NCI-H1105 (cell line): ENCODE measurements around the gene KIF11.
"Not testable (repeated sequence)": the region's sequence is repeated elsewhere in the genome, so short reads cannot be mapped to it uniquely, and the experiment has no call there.

ENCODE experiments used
- DNase-seq: peaks from one replicate; lab custom pipeline; 2025; lab: John Stamatoyannopoulos, UW

Gene KIF11

DNA sequence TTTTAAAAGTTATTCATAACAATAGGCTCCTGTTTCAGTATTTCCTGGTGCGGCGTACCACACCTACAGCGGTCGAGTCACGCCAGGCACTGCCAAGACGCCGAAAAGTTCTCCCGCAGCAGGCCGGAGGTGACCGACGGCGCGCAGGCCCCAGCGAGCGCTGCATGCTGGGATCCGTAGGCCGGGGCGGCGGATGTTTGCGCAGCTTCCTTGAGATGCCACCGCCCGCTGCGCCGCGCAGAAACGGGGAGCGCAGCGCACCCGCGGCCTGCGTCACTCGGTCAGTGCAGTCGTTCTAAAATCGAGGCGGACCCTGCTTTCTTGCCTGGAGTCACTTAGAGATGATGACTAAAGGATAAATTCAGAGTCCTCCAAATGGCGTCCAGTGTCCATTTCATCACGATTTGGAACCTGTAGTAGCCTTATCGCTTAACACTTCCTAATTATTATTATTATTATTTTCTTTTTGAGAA lies 1.3 kb upstream of the KIF11 start:
- peak; percentile 84 for DNase-seq

DNA sequence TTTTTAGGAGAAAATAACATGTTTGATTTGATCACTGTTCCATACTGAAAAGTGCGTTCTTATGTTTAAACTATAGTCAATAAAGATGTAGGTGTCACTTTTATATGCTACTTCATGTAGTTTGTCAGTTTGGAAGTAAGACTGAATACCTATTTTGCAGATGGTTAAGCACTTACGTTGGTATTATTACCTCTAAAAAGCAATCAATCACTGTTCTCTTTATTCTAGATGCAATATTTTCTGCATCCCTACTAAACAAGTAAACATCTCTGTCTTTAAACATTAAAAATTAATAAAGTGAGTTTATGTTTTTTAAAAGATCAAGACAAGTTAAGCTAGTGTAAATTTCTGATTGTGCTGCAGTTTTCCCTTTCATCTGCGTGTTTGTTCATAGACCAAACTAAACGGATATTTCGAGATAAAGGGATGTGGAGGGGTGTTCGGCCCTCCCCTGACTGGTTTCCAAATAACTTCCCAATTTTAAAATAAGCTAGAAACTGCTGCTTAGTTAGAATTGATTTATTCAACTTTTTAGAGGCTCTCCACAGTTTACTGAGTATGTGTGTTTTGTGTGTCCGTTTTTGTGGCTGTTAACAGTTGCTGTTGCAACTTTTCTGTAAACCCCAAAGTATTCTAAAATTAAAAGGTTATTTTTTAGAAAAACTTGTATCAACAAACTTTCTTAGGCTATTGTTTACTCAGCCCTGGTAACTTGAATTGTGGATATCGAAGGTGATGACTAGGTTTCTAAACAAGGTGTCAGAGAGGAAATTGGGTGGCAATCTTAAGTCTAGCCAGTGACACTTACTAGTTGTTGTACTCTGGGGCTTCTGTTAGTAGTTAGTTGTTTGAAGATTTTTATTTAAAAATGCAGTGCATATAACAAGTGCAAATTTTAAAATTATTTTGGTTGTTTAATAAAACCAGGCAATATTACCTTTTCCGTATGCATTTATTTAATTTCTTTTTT lies 974 bp downstream of the KIF11 start:
- DNase-seq: no peak

DNA sequence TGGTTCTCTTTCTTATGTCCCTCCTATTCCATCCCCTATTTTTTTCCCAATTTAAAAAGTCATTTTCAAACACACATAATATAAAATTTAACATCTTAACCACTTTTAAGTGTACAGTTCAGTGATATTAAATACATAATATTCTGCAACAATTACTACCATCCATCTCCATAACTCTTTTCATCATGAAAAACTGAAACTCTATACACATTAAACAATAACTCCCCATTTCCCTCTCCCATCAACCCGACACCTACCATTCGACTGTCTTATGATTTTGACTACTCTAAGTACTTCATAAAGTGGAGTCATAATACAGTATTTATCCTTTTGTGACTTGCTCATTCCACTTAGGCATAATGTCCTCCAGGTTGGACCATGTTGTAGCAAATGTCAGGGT lies 2.6 kb downstream of the KIF11 start:
- no peak for DNase-seq

DNA sequence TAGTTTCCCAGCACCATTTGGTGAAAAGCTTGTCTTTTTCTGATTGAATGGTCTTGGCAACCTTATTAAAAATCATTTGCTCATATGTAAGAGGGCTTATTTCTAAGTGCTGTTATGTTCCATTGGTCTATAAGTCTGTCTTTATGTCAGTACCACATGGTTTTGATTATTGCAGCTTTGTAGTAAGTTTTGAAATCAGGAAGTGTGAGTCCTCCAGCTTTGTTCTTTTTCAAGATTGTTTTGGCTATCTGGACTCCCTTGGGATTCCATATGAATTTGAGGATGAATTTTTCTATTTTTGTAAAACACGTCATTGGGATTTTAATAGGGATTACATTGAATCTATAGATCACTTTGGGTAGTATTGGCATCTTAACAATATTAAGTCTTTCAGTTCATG lies 5.4 kb downstream of the KIF11 start:
- DNase-seq: no peak

DNA sequence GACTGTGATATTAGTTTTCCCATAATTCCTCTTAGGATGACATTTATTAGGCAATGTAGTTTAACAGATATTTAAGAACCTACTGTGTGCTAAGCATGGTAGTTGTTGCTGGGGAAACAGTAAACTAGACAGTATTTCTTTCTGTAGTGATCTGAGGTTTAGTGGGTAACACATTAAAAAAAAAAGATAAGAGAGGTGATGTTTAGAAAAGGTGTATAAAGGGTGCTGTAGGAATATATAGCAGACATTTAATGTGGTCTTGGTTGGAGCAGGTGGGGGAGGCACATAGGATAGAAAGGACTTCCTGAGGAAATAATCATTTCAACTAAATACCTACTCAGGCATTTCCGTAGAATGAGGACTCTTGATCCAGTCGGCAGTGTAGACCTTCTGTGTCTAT lies 11.9 kb downstream of the KIF11 start:
- no peak for DNase-seq

DNA sequence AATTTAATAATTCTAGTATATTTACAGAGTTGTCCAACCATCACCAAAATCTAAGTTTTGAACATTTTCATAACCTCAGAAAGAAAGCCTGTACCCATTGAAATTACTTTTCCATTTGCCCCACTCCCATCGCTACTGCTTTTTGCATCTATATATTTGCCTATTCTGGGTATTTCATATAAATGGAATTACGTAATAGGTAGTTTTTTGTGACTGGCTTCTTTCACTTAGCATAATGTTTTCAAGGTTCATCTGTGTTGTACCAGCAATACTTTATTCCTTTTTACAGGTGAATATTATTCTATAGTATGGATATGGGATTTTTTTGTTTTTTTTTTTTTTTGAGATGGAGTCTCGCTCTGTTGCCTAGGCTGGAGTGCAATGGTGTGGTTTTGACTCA lies 22.6 kb downstream of the KIF11 start:
- no peak for DNase-seq

DNA sequence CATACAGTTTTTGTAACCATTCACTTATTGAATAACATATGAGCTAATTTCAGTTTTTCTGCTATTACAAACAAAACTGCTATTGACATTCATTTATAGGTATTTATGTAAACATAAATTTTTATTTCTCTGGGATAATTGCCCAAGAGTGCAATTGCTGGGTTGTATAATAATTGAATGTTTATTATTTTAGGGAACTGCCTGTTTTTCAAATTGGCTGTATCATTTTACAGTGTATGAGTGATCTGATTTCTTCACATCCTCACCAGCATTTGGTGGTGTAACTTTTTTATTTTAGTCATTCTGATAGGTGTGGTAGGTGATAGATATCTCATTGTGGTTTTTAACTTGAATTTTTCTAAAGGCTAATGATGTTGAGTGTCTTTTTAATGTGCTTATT lies 26.4 kb downstream of the KIF11 start:
- no peak for DNase-seq

DNA sequence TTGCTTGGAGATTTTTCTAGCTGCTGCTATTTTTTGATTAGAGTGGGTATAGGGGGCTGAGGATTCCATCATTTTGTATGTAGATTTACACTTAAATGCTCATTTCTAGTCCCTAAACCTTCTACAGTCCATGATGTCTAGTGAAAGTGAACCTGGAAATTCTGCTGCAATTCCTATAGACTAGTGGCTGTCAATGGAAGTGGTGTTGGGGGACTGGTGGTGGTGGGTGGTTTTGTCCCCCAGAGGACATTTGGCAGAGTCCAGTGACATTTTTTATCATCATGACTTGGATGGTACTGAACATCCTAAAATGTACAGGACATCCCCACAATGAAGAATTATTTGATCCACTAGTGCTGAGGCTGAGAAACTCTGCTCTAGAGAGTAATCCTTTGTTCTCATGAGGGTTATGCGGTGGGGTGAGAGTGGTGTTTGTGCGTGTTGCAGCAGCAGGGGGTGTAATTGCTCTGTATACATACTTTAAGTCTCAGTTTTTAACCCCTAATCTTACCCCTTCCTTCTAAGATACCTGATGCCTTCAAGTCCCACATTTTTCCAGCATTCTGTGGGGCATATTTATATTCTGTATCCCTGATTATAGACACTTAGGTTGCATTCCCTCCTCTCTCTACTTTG lies 35.0 kb downstream of the KIF11 start:
- no peak for DNase-seq

DNA sequence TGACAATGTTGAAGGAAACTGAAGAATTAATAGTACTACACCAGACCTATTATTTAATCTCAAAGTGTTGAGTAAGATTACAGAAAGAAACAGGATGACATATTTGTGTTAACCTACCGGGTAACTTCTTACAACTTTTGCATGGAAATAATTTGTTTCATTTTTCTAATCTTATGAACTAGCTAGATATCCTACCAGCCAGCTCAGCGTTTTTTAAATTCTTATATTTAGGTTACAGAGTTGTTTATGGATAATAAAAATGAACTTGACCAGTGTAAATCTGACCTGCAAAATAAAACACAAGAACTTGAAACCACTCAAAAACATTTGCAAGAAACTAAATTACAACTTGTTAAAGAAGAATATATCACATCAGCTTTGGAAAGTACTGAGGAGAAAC lies 37.0 kb downstream of the KIF11 start:
- DNase-seq: no peak

DNA sequence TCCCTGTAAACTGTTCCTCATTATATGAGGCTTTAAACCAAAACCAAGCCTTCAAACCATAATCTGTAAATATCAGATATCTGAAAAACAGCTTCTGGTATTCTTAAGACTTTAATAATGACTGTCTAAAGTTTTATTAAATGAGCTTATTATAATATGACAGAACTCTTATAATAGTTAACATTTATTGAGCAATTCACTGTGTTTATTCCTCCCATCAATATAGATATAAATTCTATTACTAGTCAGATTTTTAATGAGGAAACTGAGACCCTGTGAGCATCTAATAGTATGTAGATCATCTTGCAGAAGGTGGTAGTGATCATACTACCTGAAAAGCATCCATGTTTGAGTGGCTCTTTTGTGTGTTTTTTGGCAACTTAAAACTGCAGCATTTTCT lies 45.1 kb downstream of the KIF11 start:
- DNase-seq: no peak

DNA sequence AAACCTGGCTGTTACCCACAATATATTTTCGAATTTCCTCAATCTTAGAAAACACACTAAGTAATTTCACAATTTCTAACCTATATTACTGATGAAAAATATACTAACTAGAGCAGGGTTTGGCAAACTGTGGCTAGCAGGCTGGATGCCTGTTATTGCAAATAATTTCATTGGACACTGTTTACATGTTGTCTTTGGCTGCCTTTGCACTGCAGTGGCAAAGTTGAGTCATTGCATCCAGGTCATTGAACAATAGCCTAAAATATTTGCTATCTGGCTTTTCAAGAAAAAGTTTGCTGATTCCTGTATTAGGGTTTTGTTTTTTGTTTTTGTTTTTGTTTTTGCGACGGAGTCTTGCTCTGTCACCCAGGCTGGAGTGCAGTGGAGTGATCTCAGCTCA lies 47.2 kb downstream of the KIF11 start:
- DNase-seq: no peak

DNA sequence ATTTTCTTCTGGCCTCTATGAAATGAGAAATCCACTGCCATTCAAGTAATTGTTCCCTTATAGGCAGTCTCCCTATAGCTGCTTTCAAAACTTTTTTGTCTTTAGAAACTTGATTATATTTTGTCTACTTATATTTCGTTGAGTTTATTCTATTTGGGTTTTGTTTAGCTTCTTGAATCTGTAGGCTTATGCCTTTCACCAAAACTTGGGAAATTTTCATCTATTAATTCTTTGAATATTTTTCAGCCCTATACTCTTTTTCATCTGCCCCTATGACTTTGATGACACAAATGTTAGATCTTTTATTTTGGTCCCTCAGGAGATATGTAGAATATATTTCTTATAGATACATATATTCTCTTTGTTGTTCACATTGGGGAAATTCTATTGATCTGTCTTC lies 48.6 kb downstream of the KIF11 start:
- DNase-seq: no peak

DNA sequence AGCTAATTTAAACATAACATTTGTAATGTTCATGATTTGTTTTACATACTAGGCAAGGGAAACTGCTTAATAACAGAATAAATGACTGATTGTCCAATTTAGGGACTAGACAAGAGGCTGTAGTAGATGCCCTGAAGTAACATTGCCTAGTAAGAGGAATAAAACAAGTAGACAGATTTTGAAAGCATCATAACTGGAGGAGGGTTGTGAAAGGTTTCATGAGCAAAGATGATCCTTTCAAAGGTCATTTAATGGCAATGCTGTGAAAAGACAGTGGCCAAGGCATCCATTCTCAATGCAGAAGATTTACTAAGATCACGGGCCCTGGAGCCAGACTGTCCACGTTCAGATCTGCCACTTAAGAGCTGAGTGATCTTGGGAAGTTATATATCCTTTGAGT lies 52.0 kb downstream of the KIF11 start:
- DNase-seq: no peak

DNA sequence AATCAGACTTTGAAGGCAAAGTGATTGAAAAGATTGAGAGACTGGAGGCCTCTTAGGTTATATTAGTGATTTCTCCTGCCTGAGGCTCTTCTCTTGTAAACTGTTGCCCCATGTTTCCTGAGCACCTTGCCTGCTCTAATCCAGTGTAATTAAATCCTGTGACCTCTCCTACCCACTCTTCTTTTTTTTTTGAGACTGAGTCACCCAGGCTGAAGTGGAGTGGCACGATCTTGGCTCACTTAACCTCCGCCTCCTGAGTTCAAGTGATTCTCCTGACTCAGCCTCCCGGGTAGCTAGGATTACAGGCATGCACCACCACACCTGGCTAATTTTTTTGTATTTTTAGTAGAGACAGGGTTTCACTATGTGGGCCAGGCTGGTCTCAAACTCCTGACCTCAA lies 57.9 kb downstream of the KIF11 start:
- not testable (repeated sequence) for DNase-seq

DNA sequence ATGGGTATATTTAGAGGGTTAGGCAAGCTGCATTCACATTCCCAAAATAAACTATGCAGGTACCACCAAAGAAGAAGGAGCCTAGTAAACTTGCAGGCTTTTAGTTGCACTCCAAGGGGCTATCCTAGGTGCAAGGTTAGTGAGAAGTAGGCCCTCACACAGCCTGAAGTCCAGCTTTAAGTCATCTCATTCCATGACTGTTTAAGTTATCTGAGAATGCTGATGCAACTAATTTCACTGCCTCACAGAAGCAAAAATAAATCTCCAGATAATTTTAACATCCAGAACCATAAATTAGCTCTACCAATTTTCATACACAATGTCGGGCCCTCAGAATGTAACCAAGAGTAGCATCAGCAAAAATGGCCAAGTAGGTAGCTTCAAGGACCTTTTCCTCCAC lies 62.5 kb downstream of the KIF11 start:
- no peak for DNase-seq

DNA sequence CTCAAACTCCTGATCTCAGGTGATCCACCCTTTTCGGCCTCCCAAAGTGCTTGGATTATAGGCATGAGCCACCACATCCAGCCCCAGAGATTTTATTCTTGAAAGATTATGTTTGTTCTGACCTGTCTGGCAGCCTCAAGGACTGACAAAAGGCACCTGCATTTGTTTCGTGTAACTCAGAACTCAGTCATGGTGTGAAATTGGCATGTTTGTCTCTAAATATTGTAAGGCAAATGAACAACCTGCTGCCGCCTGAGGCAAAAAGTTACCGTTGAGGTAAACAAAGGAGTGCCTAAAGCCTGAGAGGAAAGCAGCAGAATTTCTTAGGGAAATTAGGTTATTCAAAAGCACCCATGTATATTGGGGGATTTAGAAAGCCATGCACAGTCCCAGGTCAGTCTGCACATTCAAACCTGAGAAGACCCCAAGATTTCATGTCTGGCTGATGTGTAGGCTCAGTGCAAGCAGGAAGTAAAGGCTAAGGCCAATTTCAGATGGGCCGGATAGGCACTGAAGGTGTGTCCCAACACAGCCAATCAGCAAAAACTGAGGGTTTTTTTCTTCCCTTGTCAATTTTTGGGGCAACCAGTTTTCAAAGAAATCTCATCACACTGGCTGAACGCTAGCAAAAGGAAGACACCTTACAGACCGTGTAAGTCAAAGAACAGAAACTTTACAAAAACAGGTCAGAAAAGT lies 63.5 kb downstream of the KIF11 start:
- no peak for DNase-seq

DNA sequence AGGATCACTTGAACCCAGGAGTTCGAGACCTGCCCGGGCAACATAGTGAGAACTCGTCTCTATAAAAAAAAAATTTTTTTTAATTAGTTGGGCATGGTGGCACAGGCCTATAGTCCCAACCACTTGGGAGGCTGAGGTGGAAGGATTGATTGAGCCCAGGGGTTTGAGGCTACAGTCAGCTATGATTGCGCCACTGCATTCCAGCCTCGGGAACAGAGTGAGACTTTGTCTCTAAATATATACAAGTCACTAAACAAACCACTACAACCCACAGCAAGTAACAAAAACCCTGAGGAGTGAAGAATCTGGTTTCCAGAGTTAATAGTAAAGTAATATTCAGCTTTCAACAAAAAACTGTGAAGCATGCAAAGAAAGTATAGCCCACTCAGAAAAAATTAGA lies 64.1 kb downstream of the KIF11 start:
- no peak for DNase-seq

DNA sequence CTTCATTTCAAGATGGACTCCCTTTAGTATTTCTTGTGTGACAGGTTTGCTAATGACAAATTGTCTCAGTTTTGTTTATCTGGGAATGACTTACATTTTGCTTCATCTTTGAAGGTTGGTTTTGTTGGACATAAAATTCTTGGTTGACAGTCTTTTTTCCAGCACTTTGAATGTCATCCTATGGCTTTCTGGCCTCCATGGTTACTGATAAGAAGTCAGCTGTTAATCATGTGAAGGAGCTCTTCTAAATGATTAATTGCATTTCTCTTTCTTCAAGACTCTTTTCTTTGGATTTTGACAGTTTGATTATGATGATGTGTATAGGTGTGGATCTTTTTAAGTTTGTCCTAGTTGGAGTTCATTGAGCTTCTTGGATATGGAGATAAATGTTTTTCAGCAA lies 69.9 kb downstream of the KIF11 start:
- DNase-seq: no peak

DNA sequence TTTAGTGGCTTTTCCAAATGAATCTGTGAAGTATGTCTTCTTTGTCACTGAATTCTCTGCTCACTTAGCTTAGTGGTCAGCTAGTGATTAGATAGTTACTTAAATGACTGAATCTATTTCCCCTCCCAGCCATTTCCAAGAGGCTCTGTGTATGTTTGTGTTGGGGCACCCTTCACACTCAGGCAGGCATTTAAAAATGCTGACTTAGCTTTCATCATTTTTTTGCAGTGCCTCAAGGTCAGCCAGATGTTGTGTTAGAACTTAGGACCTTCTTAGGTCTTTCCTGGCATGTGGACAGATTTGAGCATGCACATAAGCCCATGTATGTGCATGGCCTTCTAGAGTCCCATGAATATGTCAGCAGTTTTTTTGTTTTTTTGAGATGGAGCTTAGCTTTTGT lies 71.4 kb downstream of the KIF11 start:
- no peak for DNase-seq

DNA sequence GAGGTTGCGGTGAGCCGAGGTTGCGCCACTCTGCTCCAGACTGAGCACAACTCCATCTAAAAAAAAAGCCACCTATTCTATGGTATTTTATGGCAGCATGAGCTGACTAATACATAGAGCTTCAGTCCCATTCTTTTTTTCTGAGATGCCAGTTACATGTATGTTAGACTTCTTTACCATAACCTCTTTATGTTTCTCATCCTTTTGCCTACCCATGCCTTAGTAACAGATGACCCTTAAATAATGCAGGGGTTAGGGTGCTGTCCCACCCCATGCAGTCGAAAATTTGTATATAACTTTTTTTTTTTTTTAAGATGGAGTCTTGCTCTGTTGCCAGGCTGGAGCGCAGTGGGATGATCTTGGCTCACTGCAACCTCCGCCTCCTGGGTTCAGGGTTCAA lies 74.1 kb downstream of the KIF11 start:
- DNase-seq: no peak

DNA sequence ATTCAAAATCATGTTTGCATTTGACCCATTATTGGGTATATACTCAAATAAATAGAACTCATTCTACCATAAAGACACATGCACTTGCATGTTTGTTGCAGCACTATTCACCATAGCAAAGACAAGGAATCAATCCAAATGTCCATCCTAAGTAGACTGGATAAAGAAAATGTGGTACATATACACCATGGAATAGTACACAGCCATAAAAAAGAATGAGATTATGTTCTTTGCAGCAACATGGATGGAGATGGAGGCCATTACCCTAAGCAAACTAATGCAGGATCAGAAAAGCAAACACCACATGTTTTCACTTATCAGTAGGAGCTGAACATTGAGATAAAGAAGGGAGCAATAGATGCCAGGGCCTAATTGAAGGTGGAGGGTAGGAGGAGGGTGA lies 84.8 kb downstream of the KIF11 start:
- DNase-seq: no peak

DNA sequence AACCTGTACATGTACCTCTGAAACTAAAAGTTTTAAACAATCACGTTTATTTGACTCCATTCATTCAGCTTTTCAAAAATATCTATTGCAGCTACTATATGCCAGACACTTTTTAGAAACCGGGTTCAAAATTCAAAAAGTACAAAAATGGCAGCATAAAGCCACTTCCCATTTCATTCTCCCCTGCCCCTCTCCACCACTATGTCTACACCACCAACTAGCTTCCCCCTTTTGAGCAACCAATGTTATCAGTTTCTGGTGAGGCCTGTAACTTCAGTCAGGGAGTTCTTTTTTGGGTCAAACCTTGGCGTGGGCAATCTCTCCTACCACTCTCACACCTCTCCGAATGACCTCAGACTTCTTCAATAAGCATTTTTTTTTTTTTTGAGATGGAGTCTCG lies 85.3 kb downstream of the KIF11 start:
- DNase-seq: no peak

DNA sequence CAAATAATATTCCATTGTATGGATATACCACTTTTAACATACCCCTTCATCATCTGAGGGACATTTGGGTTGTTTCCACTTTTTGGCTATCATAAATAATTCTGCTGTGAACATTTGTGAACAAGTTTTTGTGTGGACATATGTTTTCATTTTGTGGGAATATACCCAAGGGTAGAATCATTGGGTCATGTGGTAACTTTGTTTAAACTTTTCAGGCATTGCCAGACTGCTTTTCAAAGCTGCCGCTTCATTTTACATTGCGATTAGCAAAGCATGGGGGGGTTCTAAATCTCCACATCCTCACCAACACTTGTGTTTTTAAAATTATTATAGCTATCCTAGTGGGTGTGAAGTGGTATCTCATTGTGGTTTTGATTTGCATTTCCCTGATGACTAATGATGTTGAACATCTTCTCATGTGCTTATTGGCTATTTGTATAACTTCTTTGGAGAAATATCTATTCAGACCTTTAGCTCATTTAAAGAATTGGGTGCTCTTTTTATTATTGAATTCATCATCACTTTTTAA lies 88.4 kb downstream of the KIF11 start:
- DNase-seq: no peak
